ENCODE results near the gene LMO4.

Gene LMO4

GRCh38 chr1:87389011-87389410, 60.3 kb downstream of the LMO4 start:
- no peak for TF ChIP-seq CTCF (IDR thresholded peaks at IDR 0.05; ENCODE audit: low read depth, low read length, missing control alignments)

GRCh38 chr1:87389546-87389945, 60.9 kb downstream of the LMO4 start:
- DNase-seq (ENCODE audit: extremely low read depth, low read depth) = no peak
- no peak for TF ChIP-seq CTCF (IDR thresholded peaks at IDR 0.05; ENCODE audit: low read depth, low read length, missing control alignments)
- H3K4me3 ChIP-seq (replicated peaks; ENCODE audit: low read depth, low read length) = no peak overlapping the region

More at GRCh38 chr1:87389011-87389410, 60.3 kb downstream of the LMO4 start:
- no peak for DNase-seq (ENCODE audit: extremely low read depth, low read depth)
- no peak overlapping the region for H3K4me3 ChIP-seq (replicated peaks; ENCODE audit: low read depth, low read length)

GRCh38 chr1:87392248-87393192, 63.8 kb downstream of the LMO4 start:
- DNase-seq (ENCODE audit: extremely low read depth, low read depth) = no peak
- no peak overlapping the region for H3K4me3 ChIP-seq (replicated peaks; ENCODE audit: low read depth, low read length)
- no peak for TF ChIP-seq CTCF (IDR thresholded peaks at IDR 0.05; ENCODE audit: low read depth, low read length, missing control alignments)

GRCh38 chr1:87393445-87394085, 64.9 kb downstream of the LMO4 start:
- no peak overlapping the region for H3K4me3 ChIP-seq (replicated peaks; ENCODE audit: low read depth, low read length)
- TF ChIP-seq CTCF (IDR thresholded peaks at IDR 0.05; ENCODE audit: low read depth, low read length, missing control alignments) = no peak
- no peak for DNase-seq (ENCODE audit: extremely low read depth, low read depth)

GRCh38 chr1:87394513-87394912, 65.8 kb downstream of the LMO4 start:
- DNase-seq (ENCODE audit: extremely low read depth, low read depth) = no peak
- no peak for TF ChIP-seq CTCF (IDR thresholded peaks at IDR 0.05; ENCODE audit: low read depth, low read length, missing control alignments)
- H3K4me3 ChIP-seq (replicated peaks; ENCODE audit: low read depth, low read length) = no peak overlapping the region

- no peak for DNase-seq (ENCODE audit: extremely low read depth, low read depth)
- TF ChIP-seq CTCF (IDR thresholded peaks at IDR 0.05; ENCODE audit: low read depth, low read length, missing control alignments) = no peak
These were observed 66.3 kb downstream of the LMO4 start for GRCh38 chr1:87394982-87395381.

More at GRCh38 chr1:87394982-87395381, 66.3 kb downstream of the LMO4 start:
- no peak overlapping the region for H3K4me3 ChIP-seq (replicated peaks; ENCODE audit: low read depth, low read length)

Measured in HFF-Myc (cell line).